ENCODE measurements around the gene CTAG1A. TPM values are rescaled to one million over a fixed set of nuclear protein-coding genes. Genes with fewer than 3 reads are reported as not detected.
"Not testable (repeated sequence)": the region's sequence is repeated elsewhere in the genome, so short reads cannot be mapped to it uniquely, and the experiment has no call there.

CTAG1A gene
- total and polyA plus RNA-seq, 7 experiments from 2014 or later: not detected

DNA sequence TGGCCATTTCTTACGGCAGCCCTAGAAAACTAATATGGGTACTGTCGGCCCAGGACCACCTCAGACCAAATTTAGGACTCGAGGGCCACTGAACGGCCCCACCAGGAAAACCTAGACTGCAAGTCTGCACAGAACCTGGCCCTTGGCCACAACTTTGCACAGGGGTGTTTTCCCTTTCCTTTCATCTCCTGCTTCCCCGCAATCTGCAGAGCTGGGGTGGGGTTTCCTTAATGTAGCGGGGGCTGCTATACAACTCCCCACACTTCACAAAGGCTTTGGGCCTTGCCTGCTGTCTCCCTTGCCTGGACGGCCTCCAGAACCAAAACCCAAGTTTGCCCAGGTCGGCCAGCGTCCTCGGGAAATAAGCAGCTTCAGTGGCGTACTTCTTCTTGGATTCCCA, 46.0 kb downstream of the CTAG1A start:
- H3K27me3 ChIP-seq (ENCODE audit: control insufficient read depth in 2 of 2, insufficient read depth in 2 of 2, low read length in 2 of 2); CTCF ChIA-PET; H3K4me3 ChIP-seq (ENCODE audit: low read length); H3K9me3 Mint-ChIP-seq; H3K4me3 Mint-ChIP-seq; H3K9me3 ChIP-seq (ENCODE audit: control insufficient read depth in 2 of 3, low read length in 3 of 3); H3K36me3 Mint-ChIP-seq; H3K27ac ChIP-seq (ENCODE audit: low read depth, low read length); H3K36me3 ChIP-seq (ENCODE audit: control insufficient read depth in 2 of 3, insufficient read depth in 3 of 3, low read length in 3 of 3); POLR2A ChIA-PET; intact Hi-C loops (cut with micrococcal nuclease); H3K27ac Mint-ChIP-seq; H3K4me1 ChIP-seq (ENCODE audit: control insufficient read depth in 2 of 2, insufficient read depth in 2 of 2, low read length in 2 of 2); H3K27me3 Mint-ChIP-seq; H3K4me1 Mint-ChIP-seq; DNase-seq; ATAC-seq: not testable (repeated sequence)

DNA sequence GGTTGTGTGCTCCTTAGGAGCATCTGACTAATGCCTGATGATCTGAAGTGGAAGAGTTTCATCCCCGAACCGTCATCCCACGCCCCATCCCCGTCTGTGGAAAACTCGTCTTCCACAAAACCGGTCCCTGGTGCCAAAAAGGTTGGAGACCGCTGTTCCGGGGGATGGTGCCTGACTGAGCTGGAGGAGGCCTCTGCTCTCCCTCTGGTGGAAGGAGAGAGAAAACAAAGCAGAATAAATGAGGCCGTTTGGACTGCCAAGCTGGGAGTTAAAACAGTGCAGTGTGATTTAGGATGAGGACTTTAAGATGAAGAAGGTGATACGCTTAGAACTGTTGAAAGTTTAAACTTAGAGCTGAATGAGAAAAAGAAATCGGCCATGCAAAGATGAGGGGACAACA, 48.7 kb downstream of the CTAG1A start:
- H3K4me3 Mint-ChIP-seq; H3K9me3 Mint-ChIP-seq; H3K36me3 ChIP-seq (ENCODE audit: control insufficient read depth in 2 of 3, insufficient read depth in 3 of 3, low read length in 3 of 3); H3K27me3 ChIP-seq (ENCODE audit: control insufficient read depth in 2 of 2, insufficient read depth in 2 of 2, low read length in 2 of 2); H3K4me1 Mint-ChIP-seq; H3K9me3 ChIP-seq (ENCODE audit: control insufficient read depth in 2 of 3, low read length in 3 of 3); H3K4me3 ChIP-seq (ENCODE audit: low read length); H3K27ac ChIP-seq (ENCODE audit: low read depth, low read length); CTCF ChIA-PET; H3K27ac Mint-ChIP-seq; intact Hi-C loops (cut with micrococcal nuclease); ATAC-seq; H3K27me3 Mint-ChIP-seq; H3K36me3 Mint-ChIP-seq; H3K4me1 ChIP-seq (ENCODE audit: control insufficient read depth in 2 of 2, insufficient read depth in 2 of 2, low read length in 2 of 2); DNase-seq; POLR2A ChIA-PET: not testable (repeated sequence)

Other genes starting within 250 kb of the CTAG1A start
- 1,000 to 10,000 TPM in 2 of 5 experiments, 100 to 1,000 TPM in 3; 440 to 1,423 (median 604) TPM for gene FLNA, start 210.5 kb upstream of the CTAG1A start, total RNA-seq
- 100 to 1,000 TPM in 1 of 2 donors, 10 to 100 TPM in 1; 96.0 to 333 TPM for gene FLNA, start 210.5 kb upstream of the CTAG1A start, polyA plus RNA-seq
- 100 to 1,000 TPM in 2 of 5 experiments, 10 to 100 TPM in 3; 53.5 to 141 (median 89.9) TPM for gene EMD, start 205.8 kb upstream of the CTAG1A start, total RNA-seq
- 10 to 100 TPM; 31.5 to 34.6 TPM for gene EMD, start 205.8 kb upstream of the CTAG1A start, polyA plus RNA-seq
- gene RPL10, start 186.8 kb upstream of the CTAG1A start, total RNA-seq: 1,000 to 10,000 TPM; 2,926 to 5,130 (median 5,063) TPM
- gene RPL10, start 186.8 kb upstream of the CTAG1A start, polyA plus RNA-seq: 1,000 to 10,000 TPM; 6,302 to 7,439 TPM
- 10 to 100 TPM; 18.4 to 31.1 (median 21.7) TPM for gene DNASE1L1, start 175.9 kb upstream of the CTAG1A start, total RNA-seq
- gene DNASE1L1, start 175.9 kb upstream of the CTAG1A start, polyA plus RNA-seq: 10 to 100 TPM; 11.1 to 19.6 TPM
- 100 to 1,000 TPM in 3 of 5 experiments, 10 to 100 TPM in 2; 90.9 to 130 (median 108) TPM for gene TAFAZZIN, start 173.6 kb upstream of the CTAG1A start, total RNA-seq
- 10 to 100 TPM; 40.4 to 46.4 TPM for gene TAFAZZIN, start 173.6 kb upstream of the CTAG1A start, polyA plus RNA-seq
- 10 to 100 TPM; 37.8 to 63.3 (median 51.1) TPM for gene ATP6AP1, start 156.5 kb upstream of the CTAG1A start, total RNA-seq
- 100 to 1,000 TPM; 100 to 118 TPM for gene ATP6AP1, start 156.5 kb upstream of the CTAG1A start, polyA plus RNA-seq
- 100 to 1,000 TPM; 106 to 174 (median 140) TPM for gene GDI1, start 148.0 kb upstream of the CTAG1A start, total RNA-seq
- 10 to 100 TPM; 18.8 to 28.6 TPM for gene GDI1, start 148.0 kb upstream of the CTAG1A start, polyA plus RNA-seq
- gene FAM50A, start 141.0 kb upstream of the CTAG1A start, total RNA-seq: 10 to 100 TPM; 47.2 to 76.5 (median 49.3) TPM
- 10 to 100 TPM; 19.9 to 40.7 TPM for gene FAM50A, start 141.0 kb upstream of the CTAG1A start, polyA plus RNA-seq
- gene PLXNA3, start 126.9 kb upstream of the CTAG1A start, total RNA-seq: 10 to 100 TPM; 32.9 to 45.7 (median 43.3) TPM
- 1 to 10 TPM in 1 of 2 donors, under 1 TPM in 1; 0.93 to 1.2 TPM for gene PLXNA3, start 126.9 kb upstream of the CTAG1A start, polyA plus RNA-seq
- 10 to 100 TPM; 11.6 to 57.0 (median 20.4) TPM for gene LAGE3, start 105.9 kb upstream of the CTAG1A start, total RNA-seq
- gene LAGE3, start 105.9 kb upstream of the CTAG1A start, polyA plus RNA-seq: 10 to 100 TPM; 78.1 to 85.1 TPM
- 10 to 100 TPM in 4 of 5 experiments, 1 to 10 TPM in 1; 9.2 to 41.5 (median 32.5) TPM for gene UBL4A, start 98.5 kb upstream of the CTAG1A start, total RNA-seq
- gene UBL4A, start 98.5 kb upstream of the CTAG1A start, polyA plus RNA-seq: 10 to 100 TPM; 46.0 to 65.7 TPM
- gene SLC10A3, start 94.5 kb upstream of the CTAG1A start, total RNA-seq: 10 to 100 TPM; 11.7 to 22.7 (median 19.0) TPM
- 10 to 100 TPM; 35.0 to 58.7 TPM for gene SLC10A3, start 94.5 kb upstream of the CTAG1A start, polyA plus RNA-seq
- 10 to 100 TPM; 37.6 to 63.7 (median 50.9) TPM for gene FAM3A, start 68.9 kb upstream of the CTAG1A start, total RNA-seq
- 10 to 100 TPM; 22.2 to 31.1 TPM for gene FAM3A, start 68.9 kb upstream of the CTAG1A start, polyA plus RNA-seq
- 10 to 100 TPM; 35.4 to 74.3 (median 52.7) TPM for gene G6PD, start 38.3 kb upstream of the CTAG1A start, total RNA-seq
- gene G6PD, start 38.3 kb upstream of the CTAG1A start, polyA plus RNA-seq: 1 to 10 TPM; 3.9 to 6.2 TPM
- 10 to 100 TPM; 29.6 to 45.5 (median 38.8) TPM for gene IKBKG, start 37.5 kb upstream of the CTAG1A start, total RNA-seq
- gene IKBKG, start 37.5 kb upstream of the CTAG1A start, polyA plus RNA-seq: 10 to 100 TPM; 19.6 to 26.4 TPM
- gene CTAG1B, start 34.1 kb downstream of the CTAG1A start, total RNA-seq: not detected
- gene CTAG1B, start 34.1 kb downstream of the CTAG1A start, polyA plus RNA-seq: not detected
- gene CTAG2, start 68.4 kb downstream of the CTAG1A start, total RNA-seq: not detected
- not detected for gene CTAG2, start 68.4 kb downstream of the CTAG1A start, polyA plus RNA-seq
- gene GAB3, start 165.9 kb downstream of the CTAG1A start, total RNA-seq: 10 to 100 TPM in 2 of 5 experiments, 1 to 10 TPM in 3; 4.9 to 28.5 (median 6.3) TPM
- 1 to 10 TPM in 1 of 2 donors, under 1 TPM in 1; 0.77 to 1.7 TPM for gene GAB3, start 165.9 kb downstream of the CTAG1A start, polyA plus RNA-seq
- gene DKC1, start 177.7 kb downstream of the CTAG1A start, total RNA-seq: 10 to 100 TPM; 50.5 to 75.0 (median 66.5) TPM
- 10 to 100 TPM; 35.4 to 52.4 TPM for gene DKC1, start 177.7 kb downstream of the CTAG1A start, polyA plus RNA-seq
- 10 to 100 TPM; 23.2 to 76.7 (median 31.9) TPM for gene MPP1, start 220.4 kb downstream of the CTAG1A start, total RNA-seq
- 10 to 100 TPM; 34.8 to 39.8 TPM for gene MPP1, start 220.4 kb downstream of the CTAG1A start, polyA plus RNA-seq
- gene SMIM9, start 249.5 kb downstream of the CTAG1A start, total RNA-seq: not detected
- not detected for gene SMIM9, start 249.5 kb downstream of the CTAG1A start, polyA plus RNA-seq

Measured in naive thymus-derived CD4-positive, alpha-beta T cell (primary cell).